GM12875 (cell line): Measurements from ENCODE around the gene TOMM6.

Experiments used
- H3K4me3 ChIP-seq: one replicate; pipeline ENCODE4 v1.5.1; 2011; ENCODE audit warnings: low read depth, low read length, control low read depth
- TF ChIP-seq, protein P1 (sequence below): IDR thresholded peaks from 2 replicates; pipeline ENCODE4 v1.5.1; 2011; ENCODE audit warnings: low read depth, mild to moderate bottlenecking, control low read depth, inconsistent platforms, low read length, moderate library complexity, borderline replicate concordance; ENCODE audit not compliant: insufficient read depth

The TOMM6 gene

DNA sequence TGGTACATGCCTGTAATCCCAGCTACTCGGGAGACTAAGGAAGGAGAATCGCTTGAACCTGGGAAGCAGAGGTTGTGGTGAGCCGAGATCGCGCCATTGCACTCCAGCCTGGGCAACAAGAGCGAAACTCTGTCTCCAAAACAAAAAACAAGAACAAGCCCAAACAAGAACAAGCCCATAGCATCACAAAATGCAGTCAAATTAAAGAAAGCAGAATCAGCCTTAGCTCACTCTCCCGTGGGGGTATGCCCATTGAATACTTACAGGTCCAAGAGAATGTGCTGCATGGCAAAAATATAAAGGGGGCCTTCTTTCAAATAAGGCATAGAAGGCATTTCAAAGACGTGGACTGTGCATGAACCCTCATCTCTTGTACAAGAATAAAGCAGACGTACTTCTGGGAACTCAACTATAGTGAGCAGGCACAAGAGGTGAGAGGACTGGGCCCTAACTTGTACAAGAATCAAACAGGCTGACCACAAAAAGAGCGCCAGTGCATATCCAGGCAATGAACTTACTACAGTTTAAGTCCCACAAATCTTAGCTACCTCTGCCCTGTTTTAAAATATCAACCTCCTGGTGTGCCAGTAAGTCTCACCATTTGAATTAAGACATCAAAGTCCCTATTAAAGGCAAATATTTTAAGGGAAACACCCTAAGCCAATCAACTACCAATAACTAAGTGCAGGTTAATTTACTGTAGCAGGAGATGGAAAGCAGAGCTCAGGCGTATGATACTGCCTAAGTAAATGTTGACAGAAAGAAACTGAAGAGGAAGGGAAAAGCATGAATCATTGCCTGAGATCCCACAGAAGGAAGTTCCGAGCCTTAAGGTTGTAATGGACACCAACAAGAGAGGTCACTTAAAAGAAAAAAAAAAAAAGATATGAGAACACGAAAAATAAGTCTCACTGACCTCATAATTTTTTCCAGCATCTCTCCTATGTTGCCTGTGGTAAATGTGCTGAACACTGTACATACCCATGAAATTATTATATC is 37.4 kb downstream of the TOMM6 start:
- TF ChIP-seq, protein P1, sequence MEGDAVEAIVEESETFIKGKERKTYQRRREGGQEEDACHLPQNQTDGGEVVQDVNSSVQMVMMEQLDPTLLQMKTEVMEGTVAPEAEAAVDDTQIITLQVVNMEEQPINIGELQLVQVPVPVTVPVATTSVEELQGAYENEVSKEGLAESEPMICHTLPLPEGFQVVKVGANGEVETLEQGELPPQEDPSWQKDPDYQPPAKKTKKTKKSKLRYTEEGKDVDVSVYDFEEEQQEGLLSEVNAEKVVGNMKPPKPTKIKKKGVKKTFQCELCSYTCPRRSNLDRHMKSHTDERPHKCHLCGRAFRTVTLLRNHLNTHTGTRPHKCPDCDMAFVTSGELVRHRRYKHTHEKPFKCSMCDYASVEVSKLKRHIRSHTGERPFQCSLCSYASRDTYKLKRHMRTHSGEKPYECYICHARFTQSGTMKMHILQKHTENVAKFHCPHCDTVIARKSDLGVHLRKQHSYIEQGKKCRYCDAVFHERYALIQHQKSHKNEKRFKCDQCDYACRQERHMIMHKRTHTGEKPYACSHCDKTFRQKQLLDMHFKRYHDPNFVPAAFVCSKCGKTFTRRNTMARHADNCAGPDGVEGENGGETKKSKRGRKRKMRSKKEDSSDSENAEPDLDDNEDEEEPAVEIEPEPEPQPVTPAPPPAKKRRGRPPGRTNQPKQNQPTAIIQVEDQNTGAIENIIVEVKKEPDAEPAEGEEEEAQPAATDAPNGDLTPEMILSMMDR, result no peak
- H3K4me3 ChIP-seq, result no peak overlapping the region

DNA sequence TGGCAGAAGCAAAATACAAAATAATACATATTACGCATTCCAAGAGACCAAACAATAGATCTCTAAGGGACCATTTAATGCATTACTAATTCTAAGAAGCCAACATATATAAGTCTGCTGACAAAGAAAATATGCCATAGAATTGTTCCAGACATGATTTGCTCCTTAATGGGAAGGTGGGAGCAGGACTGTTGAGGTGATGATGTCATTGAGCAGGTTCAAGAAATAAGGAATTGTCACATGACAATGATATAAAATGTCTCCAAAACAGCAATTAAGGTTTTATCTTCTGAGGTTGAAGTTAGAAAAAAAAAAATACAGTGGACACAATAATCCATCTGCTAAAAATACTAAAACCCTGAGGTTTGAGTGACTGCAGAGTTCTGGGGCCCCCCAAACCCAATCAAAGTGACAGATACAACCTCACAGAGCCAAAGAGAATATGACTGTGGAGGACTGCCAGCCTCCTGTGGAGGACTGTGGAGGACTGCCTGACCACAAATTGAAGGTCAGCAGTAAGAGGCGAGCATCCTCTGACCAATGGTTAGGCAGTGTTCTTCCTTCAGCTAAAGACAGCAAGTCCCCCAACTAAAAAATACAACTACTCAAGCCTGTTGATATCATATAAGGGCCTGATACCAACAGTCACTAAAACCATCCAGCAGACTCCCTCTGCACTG is 39.0 kb downstream of the TOMM6 start:
- H3K4me3 ChIP-seq, result no peak overlapping the region
- TF ChIP-seq, protein P1, result no peak

DNA sequence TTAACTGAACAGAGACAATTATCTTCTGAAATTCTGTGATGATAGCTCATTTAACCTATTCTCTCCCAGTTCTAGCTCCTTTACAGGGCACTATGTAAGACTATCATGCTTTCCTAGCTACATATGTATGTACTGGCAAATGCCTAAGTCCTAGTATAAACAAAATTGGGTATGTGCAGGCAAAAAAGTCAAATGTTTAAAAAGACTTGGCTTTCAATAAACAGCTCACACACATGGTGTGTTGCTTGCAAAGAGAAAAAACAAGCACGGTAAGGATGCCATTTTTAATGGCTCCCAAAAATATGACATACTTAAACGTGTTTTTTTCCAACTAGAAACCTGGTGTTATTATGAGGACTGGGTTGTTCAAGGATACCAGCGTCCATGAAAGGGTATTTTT is 44.8 kb downstream of the TOMM6 start:
- H3K4me3 ChIP-seq, result no peak overlapping the region
- TF ChIP-seq, protein P1, result no peak

DNA sequence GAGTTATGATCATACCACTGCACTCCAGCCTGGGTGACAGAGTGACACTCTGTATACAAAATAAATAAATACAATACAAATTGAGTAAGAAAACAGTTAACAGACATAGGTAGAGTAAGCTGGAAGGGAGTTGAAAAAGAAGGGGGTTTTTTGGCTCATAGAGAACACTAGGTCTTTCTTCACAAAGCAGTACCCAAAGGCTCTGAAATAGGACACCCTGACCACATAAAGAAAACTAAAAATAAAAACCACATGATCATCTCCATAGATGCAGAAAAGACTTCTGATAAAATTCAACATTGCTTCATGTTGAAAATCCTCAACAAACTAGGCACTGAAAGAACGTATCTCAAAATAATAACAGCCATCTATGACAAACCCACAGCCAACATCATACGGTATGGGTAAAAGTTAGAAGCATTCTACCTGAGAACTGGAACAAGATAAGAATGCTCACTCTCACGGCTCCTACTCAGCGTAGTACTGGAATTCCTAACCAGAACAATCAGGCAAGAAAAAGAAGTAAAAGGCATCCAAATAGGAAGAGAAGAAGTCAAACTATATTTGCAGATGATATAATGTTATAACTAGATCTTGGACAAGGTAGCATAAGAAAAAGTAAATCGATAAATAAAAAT is 48.6 kb downstream of the TOMM6 start:
- TF ChIP-seq, protein P1, result no peak

DNA sequence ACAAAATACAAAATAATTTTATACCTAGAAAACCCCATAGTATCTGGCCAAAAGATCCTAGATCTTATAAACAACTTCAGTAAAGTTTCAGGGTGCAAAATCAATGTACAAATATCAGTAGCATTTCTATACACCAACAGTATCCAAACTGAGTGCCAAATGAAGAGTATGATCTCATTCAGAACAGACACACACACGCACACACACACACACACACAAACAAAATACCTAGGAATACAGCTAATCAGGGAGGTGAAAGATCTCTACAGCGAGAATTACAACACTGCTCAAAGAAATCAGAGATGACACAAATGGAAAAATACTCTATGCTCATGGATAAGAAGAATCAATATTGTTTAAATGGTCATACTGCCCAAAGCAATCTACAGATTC is 49.2 kb downstream of the TOMM6 start:
- TF ChIP-seq, protein P1, result no peak

More for the DNA sequence above, 48.6 kb downstream of the TOMM6 start:
- no peak overlapping the region for H3K4me3 ChIP-seq

More for the DNA sequence above, 49.2 kb downstream of the TOMM6 start:
- no peak overlapping the region for H3K4me3 ChIP-seq
